WTC11 (cell line): ENCODE measurements around the gene PMEPA1. TPM values are rescaled to one million over a fixed set of nuclear protein-coding genes. Genes with fewer than 3 reads are reported as not detected.

Experiments used
- ATAC-seq: fragments of 200-7000 bp; cut with Tn5 transposase; 2 replicates; pipeline ENCODE4 v1.10.0; 2021; ENCODE audit warnings: mild to moderate bottlenecking, moderate library complexity
- CTCF ChIA-PET: fragments of 300-600 bp; sonication (Branson Sonifier 250); formaldehyde crosslinking; loops from one replicate; lab custom pipeline; 2021; ENCODE audit warnings: antibody characterized with exemption; lab: Charles Lee
- POLR2A ChIA-PET: fragments of 350-600 bp; sonication (Branson Sonifier 250); formaldehyde crosslinking; loops from one replicate; lab custom pipeline; 2021; ENCODE audit warnings: antibody characterized with exemption; lab: Charles Lee
- DNase-seq: peaks from one replicate; pipeline ENCODE4 v3.0.0; 2021; ENCODE audit warnings: low spot score
- H3K27ac Mint-ChIP-seq: 2 replicates; pipeline ENCODE4 v1.8.0; 2021; ENCODE audit warnings: mixed read lengths
- H3K27me3 Mint-ChIP-seq: 2 replicates; pipeline ENCODE4 v1.8.0; 2021; ENCODE audit warnings: low read depth, mild to moderate bottlenecking, moderate library complexity, mixed read lengths
- H3K36me3 Mint-ChIP-seq: 2 replicates; pipeline ENCODE4 v1.8.0; 2021; ENCODE audit warnings: mixed read lengths
- H3K4me1 Mint-ChIP-seq: 2 replicates; pipeline ENCODE4 v1.8.0; 2022; ENCODE audit warnings: mixed read lengths
- H3K4me3 Mint-ChIP-seq: 2 replicates; pipeline ENCODE4 v1.8.0; 2021; ENCODE audit warnings: mild to moderate bottlenecking, moderate library complexity, mixed read lengths
- H3K9me3 Mint-ChIP-seq: 2 replicates; pipeline ENCODE4 v1.8.0; 2021; ENCODE audit warnings: mixed read lengths
- CTCF ChIP-seq: fragments of 200-600 bp; IDR thresholded peaks from 2 replicates; pipeline ENCODE4 v1.8.0; 2022; ENCODE audit warnings: antibody characterized with exemption
- ELF4 ChIP-seq: sonication (generic); formaldehyde crosslinking; IDR thresholded peaks from 2 replicates; pipeline ENCODE4 v1.8.1; 2022; ENCODE audit warnings: low read depth, mild to moderate bottlenecking, moderate library complexity, missing genetic modification reagents
- ESRRA ChIP-seq: sonication (generic); formaldehyde crosslinking; IDR thresholded peaks from 2 replicates; pipeline ENCODE4 v1.8.1; 2022; ENCODE audit warnings: mild to moderate bottlenecking, missing genetic modification reagents, borderline replicate concordance
- FOXP4 ChIP-seq: sonication (generic); formaldehyde crosslinking; IDR thresholded peaks from 2 replicates; pipeline ENCODE4 v1.8.0; 2022; ENCODE audit warnings: mild to moderate bottlenecking, missing genetic modification reagents
- MYBL2 ChIP-seq: sonication (generic); formaldehyde crosslinking; IDR thresholded peaks from 2 replicates; pipeline ENCODE4 v1.8.1; 2023; ENCODE audit warnings: mild to moderate bottlenecking, moderate library complexity, missing genetic modification reagents
- USF2 ChIP-seq: sonication (generic); formaldehyde crosslinking; IDR thresholded peaks from 2 replicates; pipeline ENCODE4 v1.8.1; 2023; ENCODE audit warnings: mild to moderate bottlenecking, missing genetic modification reagents, moderate library complexity
- ZNF425 ChIP-seq: fragments of 250-450 bp; sonication (Bioruptor Pico); conservative IDR thresholded peaks from 2 replicates; pipeline ENCODE4 v1.9.0; 2021; ENCODE audit warnings: mild to moderate bottlenecking
- ZSCAN18 ChIP-seq: fragments of 250-450 bp; sonication (Bioruptor Pico); IDR thresholded peaks from 2 replicates; pipeline ENCODE4 v2.1.2; 2022; ENCODE audit warnings: mild to moderate bottlenecking, moderate library complexity
- total RNA-seq: library from RNA; stranded (reverse); gene quantifications from 3 replicates; pipeline ENCODE4 v1.2.3, GENCODE V29; 2021

PMEPA1 gene
- total RNA-seq, 1 experiment from 2014 or later = 40.6 TPM

GRCh38 chr20:57655809-57656155, 54.0 kb downstream of the PMEPA1 start (continued):
- TF ChIP-seq ZNF425 (CRISPR knock-in tag) (no peak), MYBL2 (CRISPR knock-in tag) (no peak)
- TF ChIP-seq, all 79 proteins: peak for 0

GRCh38 chr20:57654998-57655808, 54.6 kb downstream of the PMEPA1 start:
- DNase-seq (peak; percentile 52), ATAC-seq (peak; percentile 49)
- Mint-ChIP-seq H3K36me3 (peaks cover 32% of the 10 kb centered on the region), H3K27ac (no peak overlapping the region; the same call in none of the 2 replicates), H3K4me1 (peaks cover 23% of the 10 kb centered on the region), H3K27me3 (no peaks in the 10 kb centered on the region), H3K4me3 (no peak overlapping the region), H3K9me3 (no peaks in the 10 kb centered on the region)
- ChIA-PET CTCF (interaction anchor here (0.6 to 2.4 kb wide), 11 partner anchors 10 to 526 kb away, joined by 3 to 11 read pairs (median 4); partner anchors contain the start of gene ZBP1), POLR2A (no interaction called here)
- TF ChIP-seq ESRRA (CRISPR knock-in tag) (no peak), CTCF (no peak), FOXP4 (CRISPR knock-in tag) (no peak), ELF4 (CRISPR knock-in tag) (no peak), USF2 (CRISPR knock-in tag) (no peak)

- peak; percentile 89 for TF ChIP-seq CTCF
- no peak for TF ChIP-seq ZSCAN18 (CRISPR knock-in tag)
- Mint-ChIP-seq H3K9me3 (no peaks in the 10 kb centered on the region), H3K27me3 (no peaks in the 10 kb centered on the region), H3K36me3 (peaks cover 34% of the 10 kb centered on the region), H3K4me1 (peaks cover 24% of the 10 kb centered on the region), H3K27ac (peak overlapping the region; percentile 48; the same call in 1 of the 2 replicates), H3K4me3 (no peak overlapping the region)
- POLR2A ChIA-PET = no interaction called here
- ATAC-seq (peak; percentile 84), DNase-seq (peak; percentile 76)
- CTCF ChIA-PET = interaction anchor here (0.6 to 2.4 kb wide), 14 partner anchors 12 to 527 kb away, joined by 3 to 11 read pairs (median 3); partner anchors contain the start of gene ZBP1
These were observed 55.3 kb downstream of the PMEPA1 start for GRCh38 chr20:57654363-57654997.
